Epithelial cell of esophagus (primary cell): Measurements from ENCODE around the gene SLC8B1.

Experiments
- DNase-seq: peaks from one replicate; pipeline ENCODE4 v3.0.0; 2010; ENCODE audit warnings: low read depth
- H3K4me3 ChIP-seq: 2 replicates; pipeline ENCODE4 v1.5.1; 2011; ENCODE audit warnings: mild to moderate bottlenecking, low read length, control low read depth
- CTCF ChIP-seq: IDR thresholded peaks from 2 replicates; pipeline ENCODE4 v1.5.1; 2011; ENCODE audit warnings: low read depth, mild to moderate bottlenecking, low read length, control low read depth, inconsistent platforms; ENCODE audit not compliant: insufficient read depth; ENCODE audit errors: missing control alignments

Gene SLC8B1

GRCh38 chr12:113266106-113266895 lies 68.6 kb downstream of the SLC8B1 start:
- H3K4me3 ChIP-seq, result no peak overlapping the region
- TF ChIP-seq CTCF, result no peak
- DNase-seq, result no peak

- no peak overlapping the region for H3K4me3 ChIP-seq
- DNase-seq, result no peak
- no peak for TF ChIP-seq CTCF
These were observed 71.4 kb downstream of the SLC8B1 start for GRCh38 chr12:113263431-113263963.

- H3K4me3 ChIP-seq, result no peak overlapping the region
- no peak for TF ChIP-seq CTCF
- no peak for DNase-seq
These were observed 72.2 kb downstream of the SLC8B1 start for GRCh38 chr12:113262710-113263109.

- no peak for DNase-seq
- TF ChIP-seq CTCF, result no peak
- no peak overlapping the region for H3K4me3 ChIP-seq
These were observed 73.0 kb downstream of the SLC8B1 start for GRCh38 chr12:113261847-113262470.

GRCh38 chr12:113260636-113261300 lies 74.1 kb downstream of the SLC8B1 start:
- no peak overlapping the region for H3K4me3 ChIP-seq
- TF ChIP-seq CTCF, result no peak
- no peak for DNase-seq

- H3K4me3 ChIP-seq, result no peak overlapping the region
- no peak for DNase-seq
- no peak for TF ChIP-seq CTCF
These were observed 74.8 kb downstream of the SLC8B1 start for GRCh38 chr12:113260127-113260526.
